ENCODE data around the gene PEX5.

PEX5 gene

GRCh38 chr12:7189398-7190267 lies at the start of gene PEX5:
TSS of gene PEX5 (plus strand) at chr12:7189686. CDS start at chr12:7190378, 692 bp downstream.
- H3K4me3 ChIP-seq (ENCODE audit: low read length), result peak within 1 kb of the TSS; percentile 75
- DNase-seq (ENCODE audit: low read depth), result peak; percentile 92
- TF ChIP-seq, protein P1, sequence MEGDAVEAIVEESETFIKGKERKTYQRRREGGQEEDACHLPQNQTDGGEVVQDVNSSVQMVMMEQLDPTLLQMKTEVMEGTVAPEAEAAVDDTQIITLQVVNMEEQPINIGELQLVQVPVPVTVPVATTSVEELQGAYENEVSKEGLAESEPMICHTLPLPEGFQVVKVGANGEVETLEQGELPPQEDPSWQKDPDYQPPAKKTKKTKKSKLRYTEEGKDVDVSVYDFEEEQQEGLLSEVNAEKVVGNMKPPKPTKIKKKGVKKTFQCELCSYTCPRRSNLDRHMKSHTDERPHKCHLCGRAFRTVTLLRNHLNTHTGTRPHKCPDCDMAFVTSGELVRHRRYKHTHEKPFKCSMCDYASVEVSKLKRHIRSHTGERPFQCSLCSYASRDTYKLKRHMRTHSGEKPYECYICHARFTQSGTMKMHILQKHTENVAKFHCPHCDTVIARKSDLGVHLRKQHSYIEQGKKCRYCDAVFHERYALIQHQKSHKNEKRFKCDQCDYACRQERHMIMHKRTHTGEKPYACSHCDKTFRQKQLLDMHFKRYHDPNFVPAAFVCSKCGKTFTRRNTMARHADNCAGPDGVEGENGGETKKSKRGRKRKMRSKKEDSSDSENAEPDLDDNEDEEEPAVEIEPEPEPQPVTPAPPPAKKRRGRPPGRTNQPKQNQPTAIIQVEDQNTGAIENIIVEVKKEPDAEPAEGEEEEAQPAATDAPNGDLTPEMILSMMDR (conservative IDR thresholded peaks at IDR 0.05; ENCODE audit: low read length), result no peak

DNA sequence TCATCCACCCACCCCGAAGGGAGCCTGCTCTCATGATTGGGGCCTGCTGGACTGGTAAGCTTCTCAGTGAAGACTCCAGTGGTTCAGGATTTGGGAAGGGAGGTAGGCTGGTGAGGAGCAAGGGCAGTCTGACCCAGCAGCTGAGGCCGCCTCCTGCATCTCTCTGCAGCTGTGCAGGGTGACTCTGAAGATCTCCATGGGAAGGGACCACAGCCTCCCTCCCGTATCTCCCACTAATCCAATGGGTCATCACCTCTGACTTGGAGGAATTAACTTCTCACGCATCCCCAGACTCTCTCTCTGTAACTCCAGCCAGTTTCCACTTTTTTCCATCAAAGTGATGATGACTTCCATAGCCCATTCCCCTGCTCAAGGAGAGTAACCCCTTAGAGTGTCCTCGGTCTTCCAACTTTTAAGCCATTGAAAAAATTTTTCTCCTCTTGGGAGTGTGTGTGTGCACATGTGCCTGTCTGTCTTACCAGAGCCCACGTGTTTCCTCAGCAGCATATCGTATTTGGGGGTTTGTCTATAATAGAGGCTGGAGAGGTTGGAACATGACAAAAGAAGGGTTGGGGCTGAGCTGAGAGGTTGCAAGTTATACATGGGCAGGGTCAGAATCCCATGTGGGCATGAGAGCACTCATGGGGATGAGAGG lies 48.0 kb upstream of the PEX5 start:
- no peak overlapping the region for H3K4me3 ChIP-seq (ENCODE audit: low read length)
- TF ChIP-seq, protein P1 (conservative IDR thresholded peaks at IDR 0.05; ENCODE audit: low read length), result no peak
- no peak for DNase-seq (ENCODE audit: low read depth)

DNA sequence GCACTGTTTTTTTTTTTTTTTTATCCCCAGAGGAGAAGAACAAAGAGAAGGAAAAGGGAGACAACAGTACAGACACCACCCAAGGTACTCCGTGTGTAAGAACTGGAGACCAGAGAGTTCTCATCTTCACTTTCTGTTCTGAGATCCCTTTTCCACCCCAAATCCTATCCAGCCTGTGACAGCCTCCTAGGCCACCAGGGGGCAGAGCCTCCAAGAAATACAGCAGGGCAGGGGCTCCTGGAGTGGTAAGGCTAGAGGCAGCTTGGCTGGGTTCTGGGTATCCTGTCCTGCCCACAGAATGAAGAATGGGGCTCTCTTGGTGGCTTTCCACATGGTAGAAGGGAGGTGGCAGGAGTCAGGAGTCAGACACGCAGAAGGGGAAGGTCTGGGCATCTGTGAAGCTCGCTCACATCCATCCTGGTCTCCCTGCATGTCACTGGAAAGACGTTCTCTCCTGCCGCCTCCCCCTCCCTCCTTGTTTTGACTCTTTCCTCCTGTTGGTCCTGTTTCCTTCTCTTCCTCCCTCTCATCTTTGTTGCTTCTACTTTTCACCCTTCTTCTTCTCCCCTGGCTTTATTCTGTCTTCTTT lies 47.3 kb upstream of the PEX5 start:
- DNase-seq (ENCODE audit: low read depth), result peak; percentile 32
- TF ChIP-seq, protein P1 (conservative IDR thresholded peaks at IDR 0.05; ENCODE audit: low read length), result peak; percentile 82
- no peak overlapping the region for H3K4me3 ChIP-seq (ENCODE audit: low read length)

DNA sequence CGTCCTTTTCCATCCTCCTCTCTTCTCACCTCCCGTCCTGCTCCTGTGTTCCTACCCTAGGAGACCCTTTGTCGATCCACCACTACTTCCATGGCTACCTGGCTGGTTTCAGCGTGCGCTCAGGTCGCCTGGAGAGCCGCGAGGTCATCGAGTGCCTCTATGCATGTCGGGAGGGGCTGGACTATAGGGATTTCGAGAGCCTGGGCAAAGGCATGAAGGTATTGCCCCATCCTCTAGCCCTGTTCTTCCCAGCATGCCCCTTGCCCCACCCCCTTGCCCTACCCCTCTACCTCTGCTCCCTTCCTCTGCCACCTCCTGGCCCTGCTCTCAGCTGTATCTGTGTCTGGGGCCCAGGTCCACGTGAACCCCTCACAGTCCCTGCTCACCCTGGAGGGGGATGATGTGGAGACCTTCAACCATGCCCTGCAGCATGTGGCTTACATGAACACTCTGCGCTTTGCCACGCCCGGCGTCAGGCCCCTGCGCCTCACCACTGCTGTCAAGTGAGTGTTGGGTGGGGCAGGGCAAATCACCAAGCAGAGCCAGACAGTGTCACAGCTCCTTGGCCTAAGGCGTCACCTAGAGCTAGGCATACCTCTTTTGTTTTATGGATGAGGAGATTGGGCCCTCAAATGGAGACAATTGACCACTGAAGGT lies 46.5 kb upstream of the PEX5 start:
- TF ChIP-seq, protein P1 (conservative IDR thresholded peaks at IDR 0.05; ENCODE audit: low read length), result no peak
- H3K4me3 ChIP-seq (ENCODE audit: low read length), result no peak overlapping the region
- no peak for DNase-seq (ENCODE audit: low read depth)

DNA sequence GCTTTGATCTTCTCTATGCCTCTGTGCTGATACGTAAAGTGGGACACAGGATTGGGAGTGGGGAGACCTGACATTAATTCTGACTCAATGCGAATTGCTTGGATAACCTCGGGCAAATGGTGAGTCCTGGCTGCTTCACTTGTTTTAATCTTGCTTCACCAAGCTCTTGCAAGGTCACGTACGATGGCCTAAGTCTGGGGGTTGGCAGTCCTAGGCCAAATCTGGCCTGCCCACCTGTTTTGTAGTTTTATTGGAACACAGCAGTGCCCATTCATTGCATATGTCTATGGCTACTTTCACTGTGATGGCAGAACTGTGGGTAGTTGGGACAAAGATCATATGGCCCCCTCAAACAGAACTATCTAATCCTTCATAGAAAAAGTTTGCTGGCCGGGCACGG lies 45.9 kb upstream of the PEX5 start:
- H3K4me3 ChIP-seq (ENCODE audit: low read length), result no peak overlapping the region
- TF ChIP-seq, protein P1 (conservative IDR thresholded peaks at IDR 0.05; ENCODE audit: low read length), result no peak
- DNase-seq (ENCODE audit: low read depth), result no peak

GRCh38 chr12:7144414-7145120 lies 44.9 kb upstream of the PEX5 start:
- no peak overlapping the region for H3K4me3 ChIP-seq (ENCODE audit: low read length)
- DNase-seq (ENCODE audit: low read depth), result peak; percentile 49
- TF ChIP-seq, protein P1 (conservative IDR thresholded peaks at IDR 0.05; ENCODE audit: low read length), result peak; percentile 56
